ENCODE measurements around the gene APP. TPM values are rescaled to one million over a fixed set of nuclear protein-coding genes. Genes with fewer than 3 reads are reported as not detected.
A peak's percentile ranks its signal among the peaks of the same experiment; 100 is the strongest.

Gene APP
- total and polyA plus RNA-seq, 4 experiments from 2014 or later = 4.9 to 57.9 (median 34.2) TPM

- Histone ChIP-seq H3K9me3 (ENCODE audit: control insufficient read depth in 1 of 2, low read length in 2 of 2) (no peaks in the 10 kb centered on the region), H3K27me3 (ENCODE audit: insufficient read depth, low read length) (no peaks in the 10 kb centered on the region), H3K36me3 (ENCODE audit: insufficient read depth, low read length) (no peaks in the 10 kb centered on the region), H3K4me3 (ENCODE audit: low read length in 2 of 2) (no peak overlapping the region), H3K27ac (ENCODE audit: low read depth, low read length) (no peak overlapping the region), H3K4me1 (ENCODE audit: insufficient read depth, low read length) (peaks cover 4% of the 10 kb centered on the region)
- POLR2A ChIA-PET (ENCODE audit: partially characterized antibody) = no interaction called here
- Mint-ChIP-seq H3K36me3 (peaks cover 8 to 11% of the 10 kb centered on the region in 2 donors), H3K27me3 (no peaks in the 10 kb centered on the region), H3K9me3 (no peaks in the 10 kb centered on the region), H3K4me1 (peaks cover 4 to 15% (median 6%) of the 10 kb centered on the region in 4 donors), H3K27ac (no peak overlapping the region), H3K4me3 (no peak overlapping the region)
- CTCF ChIA-PET (ENCODE audit: partially characterized antibody) = no interaction called here
- intact Hi-C loops (cut with micrococcal nuclease) = no loop called here
- no peak for DNase-seq
Observed at GRCh38 chr21:25965951-25966707, 204.4 kb downstream of the APP start.

GRCh38 chr21:25964926-25965325 lies 205.6 kb downstream of the APP start:
- Mint-ChIP-seq H3K4me1 (peaks cover 4 to 15% (median 6%) of the 10 kb centered on the region in 4 donors), H3K36me3 (peaks cover 3% of the 10 kb centered on the region in 2 donors), H3K4me3 (no peak overlapping the region), H3K9me3 (no peaks in the 10 kb centered on the region), H3K27ac (no peak overlapping the region), H3K27me3 (no peaks in the 10 kb centered on the region)
- Histone ChIP-seq H3K9me3 (ENCODE audit: control insufficient read depth in 1 of 2, low read length in 2 of 2) (no peaks in the 10 kb centered on the region), H3K27me3 (ENCODE audit: insufficient read depth, low read length) (no peaks in the 10 kb centered on the region), H3K36me3 (ENCODE audit: insufficient read depth, low read length) (no peaks in the 10 kb centered on the region), H3K4me3 (ENCODE audit: low read length in 2 of 2) (no peak overlapping the region), H3K27ac (ENCODE audit: low read depth, low read length) (no peak overlapping the region), H3K4me1 (ENCODE audit: insufficient read depth, low read length) (peaks cover 4% of the 10 kb centered on the region)
- intact Hi-C loops (cut with micrococcal nuclease) = no loop called here
- ChIA-PET CTCF (ENCODE audit: partially characterized antibody) (no interaction called here), POLR2A (ENCODE audit: partially characterized antibody) (no interaction called here)
- DNase-seq = no peak

- Histone ChIP-seq H3K27ac (ENCODE audit: low read depth, low read length) (no peak overlapping the region), H3K4me3 (ENCODE audit: low read length in 2 of 2) (no peak overlapping the region), H3K36me3 (ENCODE audit: insufficient read depth, low read length) (no peaks in the 10 kb centered on the region), H3K9me3 (ENCODE audit: control insufficient read depth in 1 of 2, low read length in 2 of 2) (no peaks in the 10 kb centered on the region), H3K4me1 (ENCODE audit: insufficient read depth, low read length) (peaks cover 4% of the 10 kb centered on the region), H3K27me3 (ENCODE audit: insufficient read depth, low read length) (no peaks in the 10 kb centered on the region)
- Mint-ChIP-seq H3K27me3 (no peaks in the 10 kb centered on the region), H3K4me3 (no peak overlapping the region), H3K9me3 (no peaks in the 10 kb centered on the region), H3K36me3 (peaks cover 0 to 3% of the 10 kb centered on the region in 2 donors), H3K4me1 (peaks cover 4 to 15% (median 6%) of the 10 kb centered on the region in 4 donors), H3K27ac (no peak overlapping the region)
- ChIA-PET POLR2A (ENCODE audit: partially characterized antibody) (no interaction called here), CTCF (ENCODE audit: partially characterized antibody) (no interaction called here)
- intact Hi-C loops (cut with micrococcal nuclease) = no loop called here
- no peak for DNase-seq
Observed at GRCh38 chr21:25964015-25964414, 206.6 kb downstream of the APP start.

GRCh38 chr21:25963181-25963580 lies 207.4 kb downstream of the APP start:
- H3K27ac Mint-ChIP-seq = peak overlapping the region in 1 of 7 donors; percentile 15
- POLR2A ChIA-PET (ENCODE audit: partially characterized antibody) = no interaction called here
- H3K27me3 Mint-ChIP-seq = no peaks in the 10 kb centered on the region
- H3K4me1 ChIP-seq (ENCODE audit: insufficient read depth, low read length) = peaks cover 4% of the 10 kb centered on the region
- H3K4me1 Mint-ChIP-seq = peaks cover 4 to 10% (median 5%) of the 10 kb centered on the region in 4 donors
- H3K4me3 Mint-ChIP-seq = no peak overlapping the region
- peaks cover 0 to 3% of the 10 kb centered on the region in 2 donors for H3K36me3 Mint-ChIP-seq
- CTCF ChIA-PET (ENCODE audit: partially characterized antibody) = no interaction called here
- intact Hi-C loops (cut with micrococcal nuclease) = no loop called here
- H3K27ac ChIP-seq (ENCODE audit: low read depth, low read length) = no peak overlapping the region
- no peaks in the 10 kb centered on the region for H3K27me3 ChIP-seq (ENCODE audit: insufficient read depth, low read length)
- no peaks in the 10 kb centered on the region for H3K36me3 ChIP-seq (ENCODE audit: insufficient read depth, low read length)
- no peak overlapping the region for H3K4me3 ChIP-seq (ENCODE audit: low read length in 2 of 2)
- no peaks in the 10 kb centered on the region for H3K9me3 ChIP-seq (ENCODE audit: control insufficient read depth in 1 of 2, low read length in 2 of 2)
- DNase-seq = no peak
- no peaks in the 10 kb centered on the region for H3K9me3 Mint-ChIP-seq

GRCh38 chr21:25961042-25961441 lies 209.5 kb downstream of the APP start:
- no peak overlapping the region for H3K27ac ChIP-seq (ENCODE audit: low read depth, low read length)
- no peak for DNase-seq
- ChIA-PET CTCF (ENCODE audit: partially characterized antibody) (no interaction called here), POLR2A (ENCODE audit: partially characterized antibody) (no interaction called here)
- Mint-ChIP-seq H3K27me3 (no peaks in the 10 kb centered on the region), H3K27ac (peak overlapping the region in 1 of 7 donors; percentile 25), H3K9me3 (no peaks in the 10 kb centered on the region), H3K4me3 (no peak overlapping the region), H3K4me1 (no peaks in the 10 kb centered on the region), H3K36me3 (peaks cover under 1 to 3% of the 10 kb centered on the region in 2 donors)
- H3K4me3 ChIP-seq (ENCODE audit: low read length in 2 of 2) = no peak overlapping the region
- no peaks in the 10 kb centered on the region for H3K36me3 ChIP-seq (ENCODE audit: insufficient read depth, low read length)
- intact Hi-C loops (cut with micrococcal nuclease) = no loop called here
- H3K4me1 ChIP-seq (ENCODE audit: insufficient read depth, low read length) = no peaks in the 10 kb centered on the region
- H3K9me3 ChIP-seq (ENCODE audit: control insufficient read depth in 1 of 2, low read length in 2 of 2) = no peaks in the 10 kb centered on the region
- H3K27me3 ChIP-seq (ENCODE audit: insufficient read depth, low read length) = no peaks in the 10 kb centered on the region

GRCh38 chr21:25960402-25960801 lies 210.2 kb downstream of the APP start:
- no peaks in the 10 kb centered on the region for H3K27me3 Mint-ChIP-seq
- ChIA-PET CTCF (ENCODE audit: partially characterized antibody) (no interaction called here), POLR2A (ENCODE audit: partially characterized antibody) (no interaction called here)
- DNase-seq = no peak
- H3K27ac Mint-ChIP-seq = no peak overlapping the region
- intact Hi-C loops (cut with micrococcal nuclease) = no loop called here
- H3K4me1 Mint-ChIP-seq = no peaks in the 10 kb centered on the region
- no peak overlapping the region for H3K4me3 Mint-ChIP-seq
- H3K9me3 Mint-ChIP-seq = no peaks in the 10 kb centered on the region
- H3K36me3 Mint-ChIP-seq = peaks cover 3 to 4% of the 10 kb centered on the region in 2 donors
- no peaks in the 10 kb centered on the region for H3K9me3 ChIP-seq (ENCODE audit: control insufficient read depth in 1 of 2, low read length in 2 of 2)
- H3K4me1 ChIP-seq (ENCODE audit: insufficient read depth, low read length) = no peaks in the 10 kb centered on the region
- no peak overlapping the region for H3K27ac ChIP-seq (ENCODE audit: low read depth, low read length)
- no peaks in the 10 kb centered on the region for H3K27me3 ChIP-seq (ENCODE audit: insufficient read depth, low read length)
- no peaks in the 10 kb centered on the region for H3K36me3 ChIP-seq (ENCODE audit: insufficient read depth, low read length)
- no peak overlapping the region for H3K4me3 ChIP-seq (ENCODE audit: low read length in 2 of 2)

GRCh38 chr21:25959799-25960198 lies 210.8 kb downstream of the APP start:
- H3K9me3 Mint-ChIP-seq = no peaks in the 10 kb centered on the region
- no peak overlapping the region for H3K4me3 ChIP-seq (ENCODE audit: low read length in 2 of 2)
- no peaks in the 10 kb centered on the region for H3K4me1 ChIP-seq (ENCODE audit: insufficient read depth, low read length)
- H3K27me3 Mint-ChIP-seq = no peaks in the 10 kb centered on the region
- no peak for DNase-seq
- no peaks in the 10 kb centered on the region for H3K4me1 Mint-ChIP-seq
- ChIA-PET POLR2A (ENCODE audit: partially characterized antibody) (no interaction called here), CTCF (ENCODE audit: partially characterized antibody) (no interaction called here)
- no peaks in the 10 kb centered on the region for H3K27me3 ChIP-seq (ENCODE audit: insufficient read depth, low read length)
- no peaks in the 10 kb centered on the region for H3K36me3 ChIP-seq (ENCODE audit: insufficient read depth, low read length)
- H3K27ac Mint-ChIP-seq = no peak overlapping the region
- no peaks in the 10 kb centered on the region for H3K9me3 ChIP-seq (ENCODE audit: control insufficient read depth in 1 of 2, low read length in 2 of 2)
- no peak overlapping the region for H3K4me3 Mint-ChIP-seq
- no peak overlapping the region for H3K27ac ChIP-seq (ENCODE audit: low read depth, low read length)
- H3K36me3 Mint-ChIP-seq = peaks cover 3 to 7% of the 10 kb centered on the region in 2 donors
- intact Hi-C loops (cut with micrococcal nuclease) = no loop called here
